Measurements from ENCODE around the gene FAM167B.
"Not testable (repeated sequence)": the region's sequence is repeated elsewhere in the genome, so short reads cannot be mapped to it uniquely, and the experiment has no call there.

FAM167B gene

GRCh38 chr1:32291145-32291707, 44.2 kb downstream of the FAM167B start:
- ChIA-PET CTCF (interaction anchor here (0.7 to 1.5 kb wide), 3 partner anchors 50 to 1380 kb away, joined by 3 to 5 read pairs (median 3); no protein-coding TSS in a partner anchor), POLR2A (ENCODE audit: low non-redundant PET) (interaction anchor here (0.6 kb wide), 2 partner anchors 67 to 1562 kb away, joined by 4 to 7 read pairs; no protein-coding TSS in a partner anchor)
- TF ChIP-seq, protein P1, sequence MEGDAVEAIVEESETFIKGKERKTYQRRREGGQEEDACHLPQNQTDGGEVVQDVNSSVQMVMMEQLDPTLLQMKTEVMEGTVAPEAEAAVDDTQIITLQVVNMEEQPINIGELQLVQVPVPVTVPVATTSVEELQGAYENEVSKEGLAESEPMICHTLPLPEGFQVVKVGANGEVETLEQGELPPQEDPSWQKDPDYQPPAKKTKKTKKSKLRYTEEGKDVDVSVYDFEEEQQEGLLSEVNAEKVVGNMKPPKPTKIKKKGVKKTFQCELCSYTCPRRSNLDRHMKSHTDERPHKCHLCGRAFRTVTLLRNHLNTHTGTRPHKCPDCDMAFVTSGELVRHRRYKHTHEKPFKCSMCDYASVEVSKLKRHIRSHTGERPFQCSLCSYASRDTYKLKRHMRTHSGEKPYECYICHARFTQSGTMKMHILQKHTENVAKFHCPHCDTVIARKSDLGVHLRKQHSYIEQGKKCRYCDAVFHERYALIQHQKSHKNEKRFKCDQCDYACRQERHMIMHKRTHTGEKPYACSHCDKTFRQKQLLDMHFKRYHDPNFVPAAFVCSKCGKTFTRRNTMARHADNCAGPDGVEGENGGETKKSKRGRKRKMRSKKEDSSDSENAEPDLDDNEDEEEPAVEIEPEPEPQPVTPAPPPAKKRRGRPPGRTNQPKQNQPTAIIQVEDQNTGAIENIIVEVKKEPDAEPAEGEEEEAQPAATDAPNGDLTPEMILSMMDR (conservative IDR thresholded peaks at IDR 0.05; ENCODE audit: low read depth) = no peak
- DNase-seq (ENCODE audit: low spot score) = peak; percentile 82
- H3K27ac ChIP-seq = peak overlapping the region; percentile 82

DNA sequence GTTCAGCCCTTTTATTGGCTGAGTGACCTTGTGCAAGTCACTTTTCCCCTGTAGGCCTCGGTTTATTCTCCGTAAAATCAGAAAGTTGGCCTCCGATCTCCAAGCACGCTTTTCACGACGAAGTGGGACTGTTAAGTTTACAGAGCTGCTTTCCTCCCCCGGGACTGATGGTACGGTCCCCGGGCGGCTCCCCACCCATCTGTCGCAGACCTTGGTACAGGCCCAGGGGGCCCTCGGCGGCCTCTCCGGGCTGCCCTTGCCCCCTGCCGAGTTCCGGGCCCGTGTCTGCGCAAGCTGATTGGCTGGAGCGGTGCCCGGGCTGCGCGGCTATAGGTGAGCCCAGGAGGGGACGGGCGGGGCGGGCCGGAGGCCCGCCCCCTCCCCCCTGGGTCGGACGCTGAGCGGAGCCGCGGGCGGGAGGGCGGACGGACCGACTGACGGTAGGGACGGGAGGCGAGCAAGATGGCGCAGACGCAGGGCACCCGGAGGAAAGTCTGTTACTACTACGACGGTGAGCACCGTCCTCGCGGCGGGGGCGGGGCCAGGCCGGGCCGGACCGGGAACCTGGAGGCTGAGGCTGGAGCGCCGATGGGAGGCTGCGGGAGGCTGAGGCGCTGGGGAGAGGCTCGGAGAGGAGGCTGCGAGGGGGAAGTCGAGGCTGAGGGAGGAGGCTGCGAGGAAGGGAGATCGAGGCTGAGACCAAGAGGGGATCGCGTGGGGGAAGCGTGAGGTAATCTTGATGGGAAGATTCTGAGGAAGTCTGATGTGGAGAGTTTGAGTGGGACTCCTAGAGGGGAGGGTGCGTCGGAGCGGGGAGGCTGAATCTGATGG, 44.9 kb downstream of the FAM167B start, which contains the start of gene HDAC1:
Gene HDAC1, plus strand, starts transcription at position 376 of the 831 bp plus-strand sequence. Its CDS starts 87 bp downstream, at position 463.
- POLR2A ChIA-PET (ENCODE audit: low non-redundant PET) = interaction anchor here (0.6 kb wide), 2 partner anchors 68 to 1562 kb away, joined by 4 to 7 read pairs; no protein-coding TSS in a partner anchor
- CTCF ChIA-PET = interaction anchor here (0.7 to 1.5 kb wide), 3 partner anchors 51 to 1381 kb away, joined by 3 to 5 read pairs (median 3); no protein-coding TSS in a partner anchor

GRCh38 chr1:32298211-32298610, 51.2 kb downstream of the FAM167B start:
- DNase-seq (ENCODE audit: low spot score); POLR2A ChIA-PET (ENCODE audit: low non-redundant PET): not testable (repeated sequence)
- peak overlapping the region; percentile 59 for H3K27ac ChIP-seq
- CTCF ChIA-PET = interaction anchor here (0.6 kb wide), 1 partner anchor 395 kb away, joined by 3 read pairs; no protein-coding TSS in a partner anchor

More for the DNA sequence above, 44.9 kb downstream of the FAM167B start, which contains the start of gene HDAC1:
- peak; percentile 99 for DNase-seq (ENCODE audit: low spot score)
- H3K27ac ChIP-seq = peak within 1 kb of the TSS; percentile 82
- TF ChIP-seq, protein P1 (conservative IDR thresholded peaks at IDR 0.05; ENCODE audit: low read depth) = no peak
